Stomach (tissue), 4 donors: Measurements from ENCODE around the gene MEGF6.

Experiments used
- CTCF ChIP-seq, 7 experiments: fragments of 450-650 bp in 4 of 7; fragments of 200-600 bp in 3 of 7; sonication (generic) in 3 of 7; IDR thresholded peaks; one replicate each; pipeline ENCODE4 v1.5.1; 2016 to 2019; ENCODE audit warnings: antibody characterized with exemption in 7 of 7, control low read depth in 2 of 7, mild to moderate bottlenecking in 1 of 7
- EP300 ChIP-seq: sonication (generic); formaldehyde crosslinking; IDR thresholded peaks from one replicate; pipeline ENCODE4 v1.6.1; 2017; ENCODE audit warnings: antibody characterized with exemption
- POLR2A ChIP-seq, 4 donors: fragments of 450-650 bp; IDR thresholded peaks; one replicate each; pipeline ENCODE4 v1.6.1; 2016; ENCODE audit warnings: antibody characterized with exemption in 4 of 4, control low read depth in 2 of 4, mild to moderate bottlenecking in 1 of 4, moderate library complexity in 1 of 4
- POLR2AphosphoS5 ChIP-seq, 3 donors: sonication (generic); formaldehyde crosslinking; IDR thresholded peaks; one replicate each; pipeline ENCODE4 v1.6.1; 2016; ENCODE audit warnings: antibody characterized with exemption in 3 of 3

GRCh38 chr1:3471356-3472087, 139.8 kb downstream of the MEGF6 start:
- no peak for TF ChIP-seq POLR2A (IDR thresholded peaks at IDR 0.05)
- peak in 1 of 7 experiments; percentile 19 for TF ChIP-seq CTCF (IDR thresholded peaks at IDR 0.05)
- TF ChIP-seq EP300: no peak
- TF ChIP-seq POLR2AphosphoS5 (IDR thresholded peaks at IDR 0.05): no peak
